ENCODE data around the gene MAN2B2.
"Not testable (repeated sequence)": the region's sequence is repeated elsewhere in the genome, so short reads cannot be mapped to it uniquely, and the experiment has no call there.

MAN2B2 gene

DNA sequence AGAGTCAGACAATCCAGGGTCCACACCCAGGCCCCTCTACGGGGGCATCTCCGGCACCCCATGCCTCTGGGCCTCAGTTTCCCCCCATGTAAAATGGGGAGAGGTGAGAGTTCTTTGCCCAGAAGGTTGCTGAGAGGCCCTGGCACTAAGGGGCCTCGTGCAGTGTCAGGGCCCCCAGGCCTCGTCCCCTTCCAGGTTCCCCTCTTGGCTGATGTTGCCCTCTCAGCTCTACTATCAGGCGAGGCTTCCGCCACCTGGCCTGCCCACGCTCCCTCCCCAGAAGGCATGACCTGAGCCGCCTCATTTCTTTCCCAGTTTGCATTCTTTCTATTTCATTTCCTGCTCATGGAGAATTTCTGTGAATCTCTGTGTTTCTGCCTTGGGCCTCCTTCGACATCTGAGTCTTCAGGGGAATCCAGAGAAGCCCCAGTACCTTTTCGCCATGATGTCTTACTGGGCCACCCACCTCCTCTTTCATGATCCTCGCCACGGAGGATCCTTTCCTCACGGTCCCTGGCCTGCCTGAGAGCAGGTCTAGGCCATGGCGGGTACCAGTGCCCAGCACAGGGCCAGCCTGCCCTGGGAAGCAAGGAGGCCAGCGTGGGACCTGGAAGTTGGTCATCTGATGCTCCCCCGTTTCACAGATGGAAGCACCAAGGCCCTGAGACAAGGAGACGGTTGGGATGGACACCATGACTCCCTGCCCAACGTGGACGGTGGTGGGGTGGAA, 43.6 kb downstream of the MAN2B2 start:
- H3K9ac ChIP-seq (ENCODE audit: low read length) = no peak overlapping the region
- H3K4me3 ChIP-seq (ENCODE audit: low read depth, low read length) = no peak overlapping the region
- H3K4me1 ChIP-seq (ENCODE audit: control insufficient read depth, insufficient read depth, low read length) = no peaks in the 10 kb centered on the region
- H3K36me3 ChIP-seq (ENCODE audit: control insufficient read depth, insufficient read depth, low read length) = peaks cover 12% of the 10 kb centered on the region
- H3K27me3 ChIP-seq (ENCODE audit: control insufficient read depth, insufficient read depth, low read length) = no peaks in the 10 kb centered on the region
- H3K27ac ChIP-seq (ENCODE audit: low read depth, low read length) = no peak overlapping the region
- H3K9me3 ChIP-seq (ENCODE audit: control insufficient read depth, insufficient read depth, low read depth, low read length) = 0 out of 2 replicates have a peak, but pooled peaks cover 6% of the 10 kb centered on the region

DNA sequence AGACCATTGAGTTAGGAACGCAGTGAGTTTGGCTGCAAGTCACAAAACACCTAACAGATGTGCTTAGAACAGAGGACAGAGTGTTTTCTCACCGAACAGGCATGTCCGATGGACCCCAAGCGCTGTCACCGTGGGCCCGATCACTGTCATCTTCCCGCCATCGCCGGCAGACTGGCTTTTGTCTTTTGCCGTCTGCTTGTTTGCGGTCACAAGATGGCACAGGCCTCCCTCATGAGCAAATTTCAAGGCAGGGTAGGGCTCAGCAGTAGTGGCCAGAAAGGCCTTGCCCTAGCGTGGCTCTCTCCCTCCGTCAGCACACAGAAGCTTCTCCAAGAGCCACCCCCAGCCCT, 44.1 kb downstream of the MAN2B2 start:
- H3K27me3 ChIP-seq (ENCODE audit: control insufficient read depth, insufficient read depth, low read length) = no peaks in the 10 kb centered on the region

DNA sequence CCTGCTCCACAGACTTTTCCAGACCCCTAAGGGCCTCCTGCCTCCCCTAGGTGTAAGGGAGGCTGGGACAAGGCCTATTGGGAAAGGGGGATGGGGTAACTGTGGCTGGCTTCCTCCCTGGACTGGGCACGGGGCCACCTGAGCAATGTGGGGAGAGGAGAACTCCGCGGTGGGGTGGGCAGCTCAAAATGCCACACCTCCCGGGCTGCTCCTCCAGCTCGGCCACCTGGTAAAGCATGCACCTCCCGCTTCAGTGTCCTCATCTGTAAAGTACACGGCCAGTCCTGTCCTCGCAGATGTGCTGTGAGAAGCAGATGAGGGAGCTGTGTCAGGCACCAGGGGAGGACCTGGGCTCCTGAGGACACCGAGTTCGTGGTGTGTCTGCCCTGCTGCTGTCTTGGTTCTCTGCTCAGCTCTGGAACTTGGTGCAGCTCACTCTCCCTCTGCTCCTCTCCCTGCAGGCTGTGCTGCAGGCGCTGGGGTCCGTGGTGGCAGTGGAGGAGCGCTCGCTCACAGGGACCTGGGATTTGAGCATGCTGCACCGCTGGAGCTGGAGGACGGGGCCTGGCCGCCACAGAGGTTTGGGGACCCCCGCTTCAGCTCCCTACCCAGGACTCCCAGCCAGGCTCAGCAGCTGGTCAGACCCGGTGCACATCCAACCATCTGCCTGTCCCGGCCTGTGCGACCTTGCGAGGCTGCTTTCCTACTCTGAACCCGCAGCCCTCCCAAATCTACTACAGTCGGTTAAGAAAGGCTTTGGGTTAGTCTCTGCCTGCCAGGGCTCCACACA, 44.7 kb downstream of the MAN2B2 start:
- Histone ChIP-seq H3K4me1 (ENCODE audit: control insufficient read depth, insufficient read depth, low read length) (no peaks in the 10 kb centered on the region), H3K36me3 (ENCODE audit: control insufficient read depth, insufficient read depth, low read length) (peaks cover 12% of the 10 kb centered on the region), H3K9me3 (ENCODE audit: control insufficient read depth, insufficient read depth, low read depth, low read length) (0 out of 2 replicates have a peak, but pooled peaks cover 6% of the 10 kb centered on the region), H3K4me3 (ENCODE audit: low read depth, low read length) (no peak overlapping the region), H3K27ac (ENCODE audit: low read depth, low read length) (no peak overlapping the region), H3K27me3 (ENCODE audit: control insufficient read depth, insufficient read depth, low read length) (no peaks in the 10 kb centered on the region), H3K9ac (ENCODE audit: low read length) (no peak overlapping the region)

More for the DNA sequence above, 44.1 kb downstream of the MAN2B2 start:
- no peaks in the 10 kb centered on the region for H3K4me1 ChIP-seq (ENCODE audit: control insufficient read depth, insufficient read depth, low read length)
- H3K9ac ChIP-seq (ENCODE audit: low read length) = no peak overlapping the region
- H3K9me3 ChIP-seq (ENCODE audit: control insufficient read depth, insufficient read depth, low read depth, low read length) = 0 out of 2 replicates have a peak, but pooled peaks cover 6% of the 10 kb centered on the region
- no peak overlapping the region for H3K27ac ChIP-seq (ENCODE audit: low read depth, low read length)
- peaks cover 12% of the 10 kb centered on the region for H3K36me3 ChIP-seq (ENCODE audit: control insufficient read depth, insufficient read depth, low read length)
- H3K4me3 ChIP-seq (ENCODE audit: low read depth, low read length) = no peak overlapping the region

DNA sequence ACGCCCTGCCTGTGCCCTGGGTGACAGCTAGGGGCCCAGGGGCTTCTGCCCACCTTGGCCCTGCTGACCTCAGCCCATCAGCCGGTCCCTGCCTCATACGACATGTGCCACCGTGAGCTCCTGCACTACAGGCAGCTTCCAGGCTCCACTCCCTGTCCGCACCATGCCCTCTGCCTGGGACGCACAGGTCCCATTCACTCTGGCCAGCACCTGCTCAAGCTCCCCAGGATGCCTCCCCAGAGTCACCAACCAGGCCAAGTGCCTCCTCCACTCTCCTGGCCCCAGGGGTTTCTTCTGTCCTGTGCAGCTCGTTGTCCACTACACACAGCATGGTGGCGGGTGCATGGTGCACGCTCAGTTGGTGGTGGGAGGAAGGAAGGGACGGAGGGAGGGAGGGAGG, 45.3 kb downstream of the MAN2B2 start:
- Histone ChIP-seq H3K4me3 (ENCODE audit: low read depth, low read length) (no peak overlapping the region), H3K27me3 (ENCODE audit: control insufficient read depth, insufficient read depth, low read length) (no peaks in the 10 kb centered on the region), H3K9me3 (ENCODE audit: control insufficient read depth, insufficient read depth, low read depth, low read length) (0 out of 2 replicates have a peak, but pooled peaks cover 6% of the 10 kb centered on the region), H3K9ac (ENCODE audit: low read length) (no peak overlapping the region), H3K27ac (ENCODE audit: low read depth, low read length) (no peak overlapping the region), H3K36me3 (ENCODE audit: control insufficient read depth, insufficient read depth, low read length) (peaks cover 12% of the 10 kb centered on the region), H3K4me1 (ENCODE audit: control insufficient read depth, insufficient read depth, low read length) (no peaks in the 10 kb centered on the region)

DNA sequence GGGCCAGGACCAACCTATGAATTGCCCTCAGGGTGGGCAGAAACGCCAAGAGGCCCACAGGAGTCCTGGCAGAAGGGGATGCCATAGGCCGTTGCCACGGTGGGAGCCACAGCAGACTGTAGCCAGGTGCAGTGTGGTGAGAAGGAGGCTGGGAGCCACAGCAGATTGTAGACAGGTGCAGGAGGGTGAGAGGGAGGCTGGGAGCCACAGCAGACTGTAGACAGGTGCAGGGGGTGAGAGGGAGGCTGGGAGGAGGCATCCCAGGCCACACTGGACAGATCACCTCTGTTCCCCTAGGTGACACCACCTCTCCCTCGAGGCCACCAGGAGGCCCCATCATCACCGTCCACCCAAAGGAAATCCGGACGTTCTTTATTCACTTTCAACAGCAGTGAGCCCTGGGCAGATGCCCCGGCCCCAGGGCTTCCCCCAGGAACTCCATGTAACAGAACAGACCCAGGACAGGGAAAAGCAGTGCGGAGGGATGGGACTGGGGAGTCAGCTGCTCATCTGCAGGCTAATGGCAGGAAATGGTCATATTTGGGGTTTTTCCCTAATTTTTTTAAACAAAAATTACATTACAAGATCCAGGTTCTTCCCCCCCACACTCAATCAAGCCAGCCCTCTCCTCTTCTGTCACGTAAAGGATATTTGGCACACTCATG, 46.0 kb downstream of the MAN2B2 start:
- no peak overlapping the region for H3K4me3 ChIP-seq (ENCODE audit: low read depth, low read length)
- no peaks in the 10 kb centered on the region for H3K27me3 ChIP-seq (ENCODE audit: control insufficient read depth, insufficient read depth, low read length)
- 0 out of 2 replicates have a peak, but pooled peaks cover 5% of the 10 kb centered on the region for H3K9me3 ChIP-seq (ENCODE audit: control insufficient read depth, insufficient read depth, low read depth, low read length)
- H3K4me1 ChIP-seq (ENCODE audit: control insufficient read depth, insufficient read depth, low read length) = 0 out of 2 replicates have a peak, but pooled peaks cover 2% of the 10 kb centered on the region
- no peak overlapping the region for H3K27ac ChIP-seq (ENCODE audit: low read depth, low read length)
- H3K36me3 ChIP-seq (ENCODE audit: control insufficient read depth, insufficient read depth, low read length) = peaks cover 11% of the 10 kb centered on the region
- H3K9ac ChIP-seq (ENCODE audit: low read length) = no peak overlapping the region

DNA sequence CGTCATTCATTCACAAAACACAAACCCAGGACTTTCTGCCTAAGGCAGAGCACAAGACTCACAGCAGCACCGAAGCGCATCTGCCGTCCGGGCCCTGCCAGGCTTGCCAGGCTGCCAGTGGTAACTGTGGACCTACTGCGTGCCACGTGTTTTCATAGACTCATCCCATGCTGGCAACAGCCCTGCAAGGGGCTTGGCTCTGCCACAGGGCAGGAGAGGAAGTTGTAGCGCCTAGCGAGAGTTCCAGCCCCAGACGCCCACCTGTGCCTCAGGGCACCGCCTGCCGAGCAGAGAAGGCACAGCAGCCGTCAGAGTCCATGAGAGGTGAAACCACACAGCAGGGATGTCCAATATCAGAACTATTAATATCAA, 46.6 kb downstream of the MAN2B2 start:
- H3K27me3 ChIP-seq (ENCODE audit: control insufficient read depth, insufficient read depth, low read length) = no peaks in the 10 kb centered on the region
- H3K4me3 ChIP-seq (ENCODE audit: low read depth, low read length) = no peak overlapping the region
- no peak overlapping the region for H3K27ac ChIP-seq (ENCODE audit: low read depth, low read length)
- no peak overlapping the region for H3K9ac ChIP-seq (ENCODE audit: low read length)
- peaks cover 6% of the 10 kb centered on the region for H3K36me3 ChIP-seq (ENCODE audit: control insufficient read depth, insufficient read depth, low read length)
- 0 out of 2 replicates have a peak, but pooled peaks cover under 1% of the 10 kb centered on the region for H3K9me3 ChIP-seq (ENCODE audit: control insufficient read depth, insufficient read depth, low read depth, low read length)
- H3K4me1 ChIP-seq (ENCODE audit: control insufficient read depth, insufficient read depth, low read length) = 0 out of 2 replicates have a peak, but pooled peaks cover 3% of the 10 kb centered on the region

DNA sequence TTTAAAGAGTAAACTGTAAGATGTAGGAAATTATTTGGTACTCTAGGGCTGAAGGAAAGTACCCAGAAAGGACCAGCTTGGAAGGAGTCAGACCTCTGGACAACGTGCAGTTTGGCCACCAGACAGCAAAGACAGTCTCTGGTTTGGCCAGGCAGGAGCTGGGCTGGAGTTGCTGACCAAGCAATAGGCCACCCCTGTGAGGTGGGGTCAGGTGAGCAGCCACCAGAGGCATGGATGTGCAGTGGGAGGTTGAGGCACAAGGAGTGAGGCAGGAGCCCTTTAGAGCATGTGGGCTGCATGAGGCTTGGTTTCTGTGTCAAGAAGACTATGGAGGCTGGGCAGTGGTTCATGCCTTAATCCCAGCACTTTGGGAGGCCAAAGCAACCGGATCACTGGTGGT, 47.8 kb downstream of the MAN2B2 start:
- Histone ChIP-seq H3K9me3 (ENCODE audit: control insufficient read depth, insufficient read depth, low read depth, low read length) (no peaks in the 10 kb centered on the region), H3K4me1 (ENCODE audit: control insufficient read depth, insufficient read depth, low read length) (0 out of 2 replicates have a peak, but pooled peaks cover 3% of the 10 kb centered on the region), H3K27ac (ENCODE audit: low read depth, low read length) (no peak overlapping the region), H3K9ac (ENCODE audit: low read length) (no peak overlapping the region), H3K4me3 (ENCODE audit: low read depth, low read length) (no peak overlapping the region), H3K36me3 (ENCODE audit: control insufficient read depth, insufficient read depth, low read length) (no peaks in the 10 kb centered on the region; the same call in 1 of the 2 replicates), H3K27me3 (ENCODE audit: control insufficient read depth, insufficient read depth, low read length) (no peaks in the 10 kb centered on the region)

DNA sequence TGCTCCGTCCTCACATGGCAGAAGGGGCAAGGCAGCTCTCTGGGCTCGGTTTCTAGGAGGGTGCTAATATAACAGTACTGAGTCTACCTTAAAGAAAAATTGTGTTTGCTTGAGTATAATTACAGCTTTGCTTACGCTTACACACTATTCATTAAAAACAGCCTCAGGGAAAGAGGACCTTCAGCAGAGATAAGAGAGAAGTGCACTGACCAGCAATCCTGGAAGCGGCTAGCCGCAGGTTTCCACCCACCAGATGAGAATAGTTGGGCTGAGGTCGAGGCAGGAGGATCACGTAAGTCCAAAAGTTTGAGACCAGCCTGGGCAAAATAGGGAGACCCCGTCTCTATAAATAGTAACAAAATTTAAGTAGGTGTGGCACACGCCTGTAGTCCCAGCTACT, 50.3 kb downstream of the MAN2B2 start:
- Histone ChIP-seq H3K27ac (ENCODE audit: low read depth, low read length) (no peak overlapping the region), H3K36me3 (ENCODE audit: control insufficient read depth, insufficient read depth, low read length) (no peaks in the 10 kb centered on the region), H3K4me3 (ENCODE audit: low read depth, low read length) (no peak overlapping the region), H3K9ac (ENCODE audit: low read length) (no peak overlapping the region), H3K4me1 (ENCODE audit: control insufficient read depth, insufficient read depth, low read length) (0 out of 2 replicates have a peak, but pooled peaks cover 3% of the 10 kb centered on the region), H3K27me3 (ENCODE audit: control insufficient read depth, insufficient read depth, low read length) (no peaks in the 10 kb centered on the region), H3K9me3 (ENCODE audit: control insufficient read depth, insufficient read depth, low read depth, low read length) (no peaks in the 10 kb centered on the region)

DNA sequence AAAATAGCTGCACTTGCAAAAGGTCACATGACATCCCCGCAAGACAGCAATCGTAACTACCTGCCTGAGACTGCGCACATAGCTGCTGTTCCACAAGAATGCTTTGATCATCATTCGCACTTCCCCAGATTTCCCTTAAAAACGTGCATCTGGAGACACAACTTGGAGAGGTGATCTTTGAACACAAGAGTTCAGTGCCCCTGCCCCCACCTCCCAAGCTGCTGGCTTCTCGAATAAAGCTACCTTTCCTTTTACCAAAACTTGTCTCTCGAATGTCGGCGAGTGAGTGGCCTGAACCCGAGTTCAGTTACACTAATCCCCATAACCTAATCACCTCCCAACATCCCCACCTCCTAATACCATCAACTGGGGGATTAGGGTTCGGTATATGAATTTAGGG, 51.1 kb downstream of the MAN2B2 start:
- Histone ChIP-seq H3K9me3 (ENCODE audit: control insufficient read depth, insufficient read depth, low read depth, low read length) (no peaks in the 10 kb centered on the region), H3K36me3 (ENCODE audit: control insufficient read depth, insufficient read depth, low read length) (no peaks in the 10 kb centered on the region), H3K4me1 (ENCODE audit: control insufficient read depth, insufficient read depth, low read length) (0 out of 2 replicates have a peak, but pooled peaks cover 3% of the 10 kb centered on the region), H3K27ac (ENCODE audit: low read depth, low read length) (no peak overlapping the region), H3K4me3 (ENCODE audit: low read depth, low read length) (no peak overlapping the region), H3K27me3 (ENCODE audit: control insufficient read depth, insufficient read depth, low read length) (no peaks in the 10 kb centered on the region), H3K9ac (ENCODE audit: low read length) (no peak overlapping the region)

DNA sequence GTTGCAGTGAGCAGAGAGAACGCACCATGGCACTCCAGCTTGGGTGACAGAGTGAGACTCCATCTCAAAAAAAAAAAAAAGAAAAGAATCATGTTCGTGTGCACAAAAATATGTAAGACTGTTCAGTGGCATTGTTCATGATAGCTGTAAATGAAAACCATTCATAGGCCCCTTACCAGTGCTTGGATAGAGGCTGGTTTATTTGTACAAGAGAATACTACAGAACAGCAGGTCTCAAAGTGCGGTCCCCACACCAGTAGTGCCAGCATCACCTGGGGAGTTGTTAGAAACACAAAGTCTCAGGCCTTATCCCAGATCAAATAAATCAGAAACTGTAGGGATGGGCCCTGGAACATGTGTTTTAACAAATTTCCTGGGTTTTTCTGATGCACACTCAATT, 52.8 kb downstream of the MAN2B2 start:
- no peaks in the 10 kb centered on the region for H3K36me3 ChIP-seq (ENCODE audit: control insufficient read depth, insufficient read depth, low read length)
- H3K27me3 ChIP-seq (ENCODE audit: control insufficient read depth, insufficient read depth, low read length) = no peaks in the 10 kb centered on the region
- H3K27ac ChIP-seq (ENCODE audit: low read depth, low read length) = no peak overlapping the region
- H3K9me3 ChIP-seq (ENCODE audit: control insufficient read depth, insufficient read depth, low read depth, low read length) = no peaks in the 10 kb centered on the region
- no peak overlapping the region for H3K9ac ChIP-seq (ENCODE audit: low read length)
- peaks cover 4% of the 10 kb centered on the region; the same call in 1 of the 2 replicates for H3K4me1 ChIP-seq (ENCODE audit: control insufficient read depth, insufficient read depth, low read length)
- H3K4me3 ChIP-seq (ENCODE audit: low read depth, low read length) = no peak overlapping the region

DNA sequence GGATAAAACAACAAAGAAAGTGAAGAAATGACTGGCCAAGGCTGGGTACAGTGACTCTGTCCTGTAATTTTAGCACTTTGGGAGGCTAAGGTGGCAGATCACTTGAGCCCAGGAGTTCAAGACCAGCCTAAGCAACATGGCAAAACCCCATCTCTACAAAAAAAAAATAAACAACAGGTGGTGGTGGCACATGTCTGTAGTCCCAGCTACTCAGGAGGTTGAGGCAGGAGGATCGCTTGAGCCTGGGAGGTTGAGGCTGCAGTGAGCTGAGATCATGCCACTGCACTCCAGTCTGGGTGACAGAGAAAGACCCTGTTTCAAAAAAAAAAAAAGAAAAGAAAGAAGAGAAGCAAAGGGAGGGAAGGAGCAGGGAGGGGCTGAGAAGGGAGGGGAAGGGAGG, 53.5 kb downstream of the MAN2B2 start:
- H3K36me3 ChIP-seq (ENCODE audit: control insufficient read depth, insufficient read depth, low read length); H3K9ac ChIP-seq (ENCODE audit: low read length); H3K4me3 ChIP-seq (ENCODE audit: low read depth, low read length); H3K27me3 ChIP-seq (ENCODE audit: control insufficient read depth, insufficient read depth, low read length); H3K9me3 ChIP-seq (ENCODE audit: control insufficient read depth, insufficient read depth, low read depth, low read length); H3K27ac ChIP-seq (ENCODE audit: low read depth, low read length): not testable (repeated sequence)
- peaks cover 10% of the 10 kb centered on the region for H3K4me1 ChIP-seq (ENCODE audit: control insufficient read depth, insufficient read depth, low read length)
